GM23338 (cell line): ENCODE data around the gene SHISAL1. TPM values are rescaled to one million over a fixed set of nuclear protein-coding genes. Genes with fewer than 3 reads are reported as not detected.

Experiments used
- ATAC-seq: fragments of 200-7000 bp; cut with Tn5 transposase; 3 replicates; pipeline ENCODE4 v1.9.1; 2020
- DNase-seq: peaks from one replicate; pipeline ENCODE4 v3.0.0-alpha.2; 2015; ENCODE audit warnings: low spot score
- H2AFZ ChIP-seq: fragments of 200-600 bp; sonication (generic); 2 replicates; pipeline ENCODE4 v1.8.0; 2016; ENCODE audit warnings: antibody characterized with exemption, mild to moderate bottlenecking, moderate library complexity
- H3F3A ChIP-seq: fragments of 200-600 bp; sonication (generic); replicated peaks from 2 replicates; pipeline ENCODE4 v1.8.0; 2017; ENCODE audit warnings: antibody characterized with exemption, mixed run types, low read depth
- H3K27ac ChIP-seq: fragments of 200-600 bp; sonication (generic); 2 replicates; pipeline ENCODE4 v1.6.1; 2016; ENCODE audit warnings: low read depth
- H3K27me3 ChIP-seq: fragments of 200-600 bp; sonication (generic); 2 replicates; pipeline ENCODE4 v1.8.0; 2016; ENCODE audit warnings: mild to moderate bottlenecking, mixed run types, moderate library complexity; ENCODE audit not compliant: insufficient read depth
- H3K36me3 ChIP-seq: fragments of 200-600 bp; sonication (generic); 2 replicates; pipeline ENCODE4 v1.8.0; 2016; ENCODE audit warnings: mild to moderate bottlenecking; ENCODE audit not compliant: insufficient read depth
- H3K4me1 ChIP-seq: fragments of 200-600 bp; sonication (generic); 2 replicates; pipeline ENCODE4 v1.8.0; 2016; ENCODE audit warnings: mild to moderate bottlenecking, moderate library complexity; ENCODE audit not compliant: insufficient read depth
- H3K4me2 ChIP-seq: fragments of 200-600 bp; sonication (generic); 2 replicates; pipeline ENCODE4 v1.7.1; 2017; ENCODE audit warnings: mixed run types
- H3K4me3 ChIP-seq: fragments of 200-600 bp; sonication (generic); 2 replicates; pipeline ENCODE4 v1.6.1; 2016; ENCODE audit warnings: mixed run types
- H3K79me2 ChIP-seq: fragments of 200-600 bp; sonication (generic); replicated peaks from 2 replicates; pipeline ENCODE4 v1.8.0; 2017; ENCODE audit warnings: mild to moderate bottlenecking; ENCODE audit not compliant: insufficient read depth
- H3K9me2 ChIP-seq: fragments of 200-600 bp; sonication (generic); 2 replicates; pipeline ENCODE4 v1.8.0; 2017; ENCODE audit not compliant: insufficient read depth
- H4K20me1 ChIP-seq: fragments of 200-600 bp; sonication (generic); replicated peaks from 2 replicates; pipeline ENCODE4 v1.8.0; 2017; ENCODE audit warnings: mild to moderate bottlenecking; ENCODE audit not compliant: insufficient read depth
- H3K27ac Mint-ChIP-seq: 2 replicates; pipeline ENCODE4 v1.8.0; 2020; ENCODE audit warnings: inconsistent platforms, mild to moderate bottlenecking, moderate library complexity, mixed read lengths
- H3K27me3 Mint-ChIP-seq: 3 replicates; pipeline ENCODE4 v1.8.0; 2022; ENCODE audit warnings: low read depth, mild to moderate bottlenecking, moderate library complexity, mixed read lengths, inconsistent platforms; ENCODE audit not compliant: insufficient read depth, poor library complexity
- H3K36me3 Mint-ChIP-seq: 3 replicates; pipeline ENCODE4 v1.8.0; 2021; ENCODE audit warnings: low read depth, mild to moderate bottlenecking, inconsistent platforms, moderate library complexity, mixed read lengths
- H3K4me1 Mint-ChIP-seq: 3 replicates; pipeline ENCODE4 v1.8.0; 2020; ENCODE audit warnings: mild to moderate bottlenecking, inconsistent platforms, mixed read lengths
- H3K4me3 Mint-ChIP-seq: 3 replicates; pipeline ENCODE4 v1.8.0; 2021; ENCODE audit warnings: moderate library complexity, mild to moderate bottlenecking, inconsistent platforms, mixed read lengths
- H3K9me3 Mint-ChIP-seq: 3 replicates; pipeline ENCODE4 v1.8.0; 2020; ENCODE audit warnings: moderate library complexity, mild to moderate bottlenecking, inconsistent platforms, mixed read lengths
- CREB1 ChIP-seq: fragments of 250-450 bp; sonication (Bioruptor Pico); IDR thresholded peaks from 2 replicates; pipeline ENCODE4 v1.5.0; 2020; ENCODE audit warnings: low read depth, mild to moderate bottlenecking, moderate library complexity
- EZH2 ChIP-seq: fragments of 200-600 bp; sonication (generic); IDR thresholded peaks from one replicate; pipeline ENCODE4 v1.8.0; 2017; ENCODE audit warnings: antibody characterized with exemption, mild to moderate bottlenecking, low read depth; ENCODE audit not compliant: unreplicated experiment
- EZH2phosphoT487 ChIP-seq: fragments of 200-600 bp; sonication (generic); IDR thresholded peaks from one replicate; pipeline ENCODE4 v1.8.1; 2018; ENCODE audit warnings: antibody characterized with exemption; ENCODE audit not compliant: unreplicated experiment
- JUNB ChIP-seq: IDR thresholded peaks from one replicate; pipeline ENCODE4 v1.6.1; 2016; ENCODE audit warnings: antibody characterized with exemption; ENCODE audit not compliant: unreplicated experiment
- NANOG ChIP-seq: IDR thresholded peaks from 2 replicates; pipeline ENCODE4 v1.6.1; 2016; ENCODE audit warnings: antibody characterized with exemption, borderline replicate concordance
- POLR2AphosphoS5 ChIP-seq: IDR thresholded peaks from 2 replicates; pipeline ENCODE4 v1.6.1; 2016; ENCODE audit warnings: antibody characterized with exemption, low read depth
- STAT1 ChIP-seq: IDR thresholded peaks from one replicate; pipeline ENCODE4 v1.6.1; 2016; ENCODE audit warnings: antibody characterized with exemption; ENCODE audit not compliant: unreplicated experiment
- ZNF114 ChIP-seq: fragments of 250-450 bp; sonication (Bioruptor Pico); IDR thresholded peaks from 2 replicates; pipeline ENCODE4 v1.5.0; 2020; ENCODE audit warnings: mild to moderate bottlenecking, moderate library complexity
- ZNF331 ChIP-seq: fragments of 250-450 bp; sonication (Bioruptor Pico); IDR thresholded peaks from 2 replicates; pipeline ENCODE4 v1.5.0; 2020; ENCODE audit warnings: low read depth, mild to moderate bottlenecking, moderate library complexity
- polyA plus RNA-seq: library from polyadenylated mRNA; unstranded; fragments of >200 nt; fragmentation: Nextera tagmentation; extraction: Ambion mirVana; gene quantifications from 2 replicates; pipeline ENCODE4 v1.2.1, GENCODE V29; 2016
- total RNA-seq: library from RNA; depleted of rRNA; stranded (reverse); fragments of >200 nt; shearing (Covaris generic); gene quantifications from 2 replicates; pipeline ENCODE4 v1.2.3, GENCODE V29; 2014
- TF ChIP-seq, protein P1 (sequence below): IDR thresholded peaks from one replicate; pipeline ENCODE4 v1.6.1; 2018; ENCODE audit warnings: antibody characterized with exemption; ENCODE audit not compliant: unreplicated experiment
- TF ChIP-seq, protein P2 (sequence below): fragments of 250-450 bp; sonication (Bioruptor Pico); IDR thresholded peaks from 2 replicates; pipeline ENCODE4 v1.5.0; 2020; ENCODE audit warnings: mild to moderate bottlenecking, moderate library complexity
- TF ChIP-seq, protein P3 (sequence below): IDR thresholded peaks from 2 replicates; pipeline ENCODE4 v1.6.1; 2016; ENCODE audit warnings: antibody characterized with exemption
- TF ChIP-seq, protein P4 (sequence below), 2 experiments: fragments of 200-600 bp in 1 of 2; sonication (generic) in 1 of 2; conservative IDR thresholded peaks; 2 replicates each; pipeline versions ENCODE4 v1.5.1 to v1.6.1; 2016 to 2017; ENCODE audit warnings: antibody characterized with exemption in 2 of 2, low read depth in 2 of 2, mild to moderate bottlenecking in 2 of 2, moderate library complexity in 1 of 2

Gene SHISAL1
- total and polyA plus RNA-seq, 2 experiments from 2014 or later = 0.71 to 3.4 TPM

DNA sequence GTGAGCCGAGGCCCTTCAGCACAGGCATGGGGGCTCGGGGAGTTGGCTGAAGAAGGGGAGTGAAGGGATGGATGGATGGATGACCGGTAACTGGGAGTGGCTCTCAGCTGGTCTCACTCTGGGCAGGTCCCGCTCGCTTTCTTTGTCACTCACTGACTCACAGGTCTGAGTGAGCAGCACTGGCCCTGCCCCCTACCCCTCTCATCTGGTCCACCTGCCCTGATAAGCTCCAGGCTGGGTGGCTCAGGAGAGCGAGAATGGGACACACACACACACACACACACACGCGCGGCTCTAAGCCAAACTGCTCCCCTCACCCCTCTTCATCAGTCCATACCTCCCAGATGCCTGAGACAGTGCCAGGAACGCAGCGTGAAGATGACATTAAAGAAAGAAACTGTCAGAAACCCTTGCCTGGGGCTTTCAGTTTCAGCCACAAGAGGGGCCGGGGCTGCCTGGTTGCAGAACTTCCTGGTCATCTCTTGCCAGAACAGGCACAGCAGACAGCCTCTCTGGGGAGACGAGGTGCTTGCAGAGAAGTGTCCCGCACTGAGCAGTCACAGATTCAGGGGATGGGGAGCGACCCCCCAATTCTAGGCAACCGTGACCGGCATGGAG, 16.5 kb upstream of the SHISAL1 start:
- TF ChIP-seq JUNB (no peak), ZNF114 (CRISPR knock-in tag) (no peak), NANOG (no peak), ZNF331 (CRISPR knock-in tag) (no peak), POLR2AphosphoS5 (no peak), STAT1 (no peak), CREB1 (CRISPR knock-in tag) (no peak), EZH2phosphoT487 (no peak), EZH2 (no peak)
- TF ChIP-seq, protein P1, sequence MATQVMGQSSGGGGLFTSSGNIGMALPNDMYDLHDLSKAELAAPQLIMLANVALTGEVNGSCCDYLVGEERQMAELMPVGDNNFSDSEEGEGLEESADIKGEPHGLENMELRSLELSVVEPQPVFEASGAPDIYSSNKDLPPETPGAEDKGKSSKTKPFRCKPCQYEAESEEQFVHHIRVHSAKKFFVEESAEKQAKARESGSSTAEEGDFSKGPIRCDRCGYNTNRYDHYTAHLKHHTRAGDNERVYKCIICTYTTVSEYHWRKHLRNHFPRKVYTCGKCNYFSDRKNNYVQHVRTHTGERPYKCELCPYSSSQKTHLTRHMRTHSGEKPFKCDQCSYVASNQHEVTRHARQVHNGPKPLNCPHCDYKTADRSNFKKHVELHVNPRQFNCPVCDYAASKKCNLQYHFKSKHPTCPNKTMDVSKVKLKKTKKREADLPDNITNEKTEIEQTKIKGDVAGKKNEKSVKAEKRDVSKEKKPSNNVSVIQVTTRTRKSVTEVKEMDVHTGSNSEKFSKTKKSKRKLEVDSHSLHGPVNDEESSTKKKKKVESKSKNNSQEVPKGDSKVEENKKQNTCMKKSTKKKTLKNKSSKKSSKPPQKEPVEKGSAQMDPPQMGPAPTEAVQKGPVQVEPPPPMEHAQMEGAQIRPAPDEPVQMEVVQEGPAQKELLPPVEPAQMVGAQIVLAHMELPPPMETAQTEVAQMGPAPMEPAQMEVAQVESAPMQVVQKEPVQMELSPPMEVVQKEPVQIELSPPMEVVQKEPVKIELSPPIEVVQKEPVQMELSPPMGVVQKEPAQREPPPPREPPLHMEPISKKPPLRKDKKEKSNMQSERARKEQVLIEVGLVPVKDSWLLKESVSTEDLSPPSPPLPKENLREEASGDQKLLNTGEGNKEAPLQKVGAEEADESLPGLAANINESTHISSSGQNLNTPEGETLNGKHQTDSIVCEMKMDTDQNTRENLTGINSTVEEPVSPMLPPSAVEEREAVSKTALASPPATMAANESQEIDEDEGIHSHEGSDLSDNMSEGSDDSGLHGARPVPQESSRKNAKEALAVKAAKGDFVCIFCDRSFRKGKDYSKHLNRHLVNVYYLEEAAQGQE = no peak
- TF ChIP-seq, protein P2, sequence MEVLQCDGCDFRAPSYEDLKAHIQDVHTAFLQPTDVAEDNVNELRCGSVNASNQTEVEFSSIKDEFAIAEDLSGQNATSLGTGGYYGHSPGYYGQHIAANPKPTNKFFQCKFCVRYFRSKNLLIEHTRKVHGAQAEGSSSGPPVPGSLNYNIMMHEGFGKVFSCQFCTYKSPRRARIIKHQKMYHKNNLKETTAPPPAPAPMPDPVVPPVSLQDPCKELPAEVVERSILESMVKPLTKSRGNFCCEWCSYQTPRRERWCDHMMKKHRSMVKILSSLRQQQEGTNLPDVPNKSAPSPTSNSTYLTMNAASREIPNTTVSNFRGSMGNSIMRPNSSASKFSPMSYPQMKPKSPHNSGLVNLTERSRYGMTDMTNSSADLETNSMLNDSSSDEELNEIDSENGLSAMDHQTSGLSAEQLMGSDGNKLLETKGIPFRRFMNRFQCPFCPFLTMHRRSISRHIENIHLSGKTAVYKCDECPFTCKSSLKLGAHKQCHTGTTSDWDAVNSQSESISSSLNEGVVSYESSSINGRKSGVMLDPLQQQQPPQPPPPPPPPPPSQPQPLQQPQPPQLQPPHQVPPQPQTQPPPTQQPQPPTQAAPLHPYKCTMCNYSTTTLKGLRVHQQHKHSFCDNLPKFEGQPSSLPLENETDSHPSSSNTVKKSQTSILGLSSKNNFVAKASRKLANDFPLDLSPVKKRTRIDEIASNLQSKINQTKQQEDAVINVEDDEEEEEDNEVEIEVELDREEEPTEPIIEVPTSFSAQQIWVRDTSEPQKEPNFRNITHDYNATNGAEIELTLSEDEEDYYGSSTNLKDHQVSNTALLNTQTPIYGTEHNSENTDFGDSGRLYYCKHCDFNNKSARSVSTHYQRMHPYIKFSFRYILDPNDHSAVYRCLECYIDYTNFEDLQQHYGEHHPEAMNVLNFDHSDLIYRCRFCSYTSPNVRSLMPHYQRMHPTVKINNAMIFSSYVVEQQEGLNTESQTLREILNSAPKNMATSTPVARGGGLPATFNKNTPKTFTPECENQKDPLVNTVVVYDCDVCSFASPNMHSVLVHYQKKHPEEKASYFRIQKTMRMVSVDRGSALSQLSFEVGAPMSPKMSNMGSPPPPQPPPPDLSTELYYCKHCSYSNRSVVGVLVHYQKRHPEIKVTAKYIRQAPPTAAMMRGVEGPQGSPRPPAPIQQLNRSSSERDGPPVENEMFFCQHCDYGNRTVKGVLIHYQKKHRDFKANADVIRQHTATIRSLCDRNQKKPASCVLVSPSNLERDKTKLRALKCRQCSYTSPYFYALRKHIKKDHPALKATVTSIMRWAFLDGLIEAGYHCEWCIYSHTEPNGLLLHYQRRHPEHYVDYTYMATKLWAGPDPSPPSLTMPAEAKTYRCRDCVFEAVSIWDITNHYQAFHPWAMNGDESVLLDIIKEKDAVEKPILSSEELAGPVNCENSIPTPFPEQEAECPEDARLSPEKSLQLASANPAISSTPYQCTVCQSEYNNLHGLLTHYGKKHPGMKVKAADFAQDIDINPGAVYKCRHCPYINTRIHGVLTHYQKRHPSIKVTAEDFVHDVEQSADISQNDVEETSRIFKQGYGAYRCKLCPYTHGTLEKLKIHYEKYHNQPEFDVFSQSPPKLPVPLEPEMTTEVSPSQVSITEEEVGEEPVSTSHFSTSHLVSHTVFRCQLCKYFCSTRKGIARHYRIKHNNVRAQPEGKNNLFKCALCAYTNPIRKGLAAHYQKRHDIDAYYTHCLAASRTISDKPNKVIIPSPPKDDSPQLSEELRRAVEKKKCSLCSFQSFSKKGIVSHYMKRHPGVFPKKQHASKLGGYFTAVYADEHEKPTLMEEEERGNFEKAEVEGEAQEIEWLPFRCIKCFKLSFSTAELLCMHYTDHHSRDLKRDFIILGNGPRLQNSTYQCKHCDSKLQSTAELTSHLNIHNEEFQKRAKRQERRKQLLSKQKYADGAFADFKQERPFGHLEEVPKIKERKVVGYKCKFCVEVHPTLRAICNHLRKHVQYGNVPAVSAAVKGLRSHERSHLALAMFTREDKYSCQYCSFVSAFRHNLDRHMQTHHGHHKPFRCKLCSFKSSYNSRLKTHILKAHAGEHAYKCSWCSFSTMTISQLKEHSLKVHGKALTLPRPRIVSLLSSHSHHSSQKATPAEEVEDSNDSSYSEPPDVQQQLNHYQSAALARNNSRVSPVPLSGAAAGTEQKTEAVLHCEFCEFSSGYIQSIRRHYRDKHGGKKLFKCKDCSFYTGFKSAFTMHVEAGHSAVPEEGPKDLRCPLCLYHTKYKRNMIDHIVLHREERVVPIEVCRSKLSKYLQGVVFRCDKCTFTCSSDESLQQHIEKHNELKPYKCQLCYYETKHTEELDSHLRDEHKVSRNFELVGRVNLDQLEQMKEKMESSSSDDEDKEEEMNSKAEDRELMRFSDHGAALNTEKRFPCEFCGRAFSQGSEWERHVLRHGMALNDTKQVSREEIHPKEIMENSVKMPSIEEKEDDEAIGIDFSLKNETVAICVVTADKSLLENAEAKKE = no peak
- TF ChIP-seq, protein P3, sequence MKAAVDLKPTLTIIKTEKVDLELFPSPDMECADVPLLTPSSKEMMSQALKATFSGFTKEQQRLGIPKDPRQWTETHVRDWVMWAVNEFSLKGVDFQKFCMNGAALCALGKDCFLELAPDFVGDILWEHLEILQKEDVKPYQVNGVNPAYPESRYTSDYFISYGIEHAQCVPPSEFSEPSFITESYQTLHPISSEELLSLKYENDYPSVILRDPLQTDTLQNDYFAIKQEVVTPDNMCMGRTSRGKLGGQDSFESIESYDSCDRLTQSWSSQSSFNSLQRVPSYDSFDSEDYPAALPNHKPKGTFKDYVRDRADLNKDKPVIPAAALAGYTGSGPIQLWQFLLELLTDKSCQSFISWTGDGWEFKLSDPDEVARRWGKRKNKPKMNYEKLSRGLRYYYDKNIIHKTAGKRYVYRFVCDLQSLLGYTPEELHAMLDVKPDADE = no peak
- TF ChIP-seq, protein P4, sequence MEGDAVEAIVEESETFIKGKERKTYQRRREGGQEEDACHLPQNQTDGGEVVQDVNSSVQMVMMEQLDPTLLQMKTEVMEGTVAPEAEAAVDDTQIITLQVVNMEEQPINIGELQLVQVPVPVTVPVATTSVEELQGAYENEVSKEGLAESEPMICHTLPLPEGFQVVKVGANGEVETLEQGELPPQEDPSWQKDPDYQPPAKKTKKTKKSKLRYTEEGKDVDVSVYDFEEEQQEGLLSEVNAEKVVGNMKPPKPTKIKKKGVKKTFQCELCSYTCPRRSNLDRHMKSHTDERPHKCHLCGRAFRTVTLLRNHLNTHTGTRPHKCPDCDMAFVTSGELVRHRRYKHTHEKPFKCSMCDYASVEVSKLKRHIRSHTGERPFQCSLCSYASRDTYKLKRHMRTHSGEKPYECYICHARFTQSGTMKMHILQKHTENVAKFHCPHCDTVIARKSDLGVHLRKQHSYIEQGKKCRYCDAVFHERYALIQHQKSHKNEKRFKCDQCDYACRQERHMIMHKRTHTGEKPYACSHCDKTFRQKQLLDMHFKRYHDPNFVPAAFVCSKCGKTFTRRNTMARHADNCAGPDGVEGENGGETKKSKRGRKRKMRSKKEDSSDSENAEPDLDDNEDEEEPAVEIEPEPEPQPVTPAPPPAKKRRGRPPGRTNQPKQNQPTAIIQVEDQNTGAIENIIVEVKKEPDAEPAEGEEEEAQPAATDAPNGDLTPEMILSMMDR (conservative IDR thresholded peaks at IDR 0.05; ENCODE audit: low read depth in 2 of 2) = no peak
- no peaks in the 10 kb centered on the region for H3F3A ChIP-seq
- H3K4me2 ChIP-seq = no peak overlapping the region
- Mint-ChIP-seq H3K4me1 (peaks cover 39% of the 10 kb centered on the region), H3K9me3 (no peaks in the 10 kb centered on the region; the same call in 2 of the 3 replicates), H3K36me3 (no peaks in the 10 kb centered on the region; the same call in 2 of the 3 replicates), H3K4me3 (no peak overlapping the region; the same call in 1 of the 3 replicates), H3K27ac (no peak overlapping the region), H3K27me3 (peaks cover 28% of the 10 kb centered on the region)
- H4K20me1 ChIP-seq = no peaks in the 10 kb centered on the region
- H3K4me1 ChIP-seq = peaks cover 13% of the 10 kb centered on the region
- no peak for DNase-seq
- no peak for ATAC-seq
- no peaks in the 10 kb centered on the region for H3K9me2 ChIP-seq
- H3K36me3 ChIP-seq = no peaks in the 10 kb centered on the region
- H3K4me3 ChIP-seq = no peak overlapping the region
- H2AFZ ChIP-seq = no peak overlapping the region
- H3K27me3 ChIP-seq = peaks cover 31% of the 10 kb centered on the region
- no peak overlapping the region for H3K27ac ChIP-seq
- H3K79me2 ChIP-seq = no peaks in the 10 kb centered on the region
